ENCODE measurements around the gene CDA. TPM values are rescaled to one million over a fixed set of nuclear protein-coding genes. Genes with fewer than 3 reads are reported as not detected.

Gene CDA
- total and polyA plus RNA-seq, 10 of the 15 experiments (the other 5 are each of a cell fraction or from before 2014, with no cell fraction given), result not detected

DNA sequence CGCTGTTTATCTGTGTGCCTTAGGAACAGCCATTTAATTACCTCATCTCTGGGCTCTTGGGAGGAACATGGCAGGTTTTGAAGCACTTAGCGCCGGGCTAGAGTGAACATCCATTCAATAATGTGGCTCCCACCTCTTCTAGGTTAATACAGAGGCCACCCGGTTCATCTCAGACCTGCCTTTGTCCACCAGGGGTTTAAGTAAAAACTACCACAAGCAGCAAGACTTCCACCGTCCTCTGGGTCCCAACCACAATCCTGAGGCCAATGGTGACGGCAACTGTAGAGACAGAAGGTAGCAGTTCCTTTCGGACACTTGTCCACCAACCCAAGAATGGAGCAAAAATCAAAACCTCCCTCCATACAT, 73.2 kb downstream of the CDA start (continued):
- TF ChIP-seq ZNF207 (IDR thresholded peaks at IDR 0.05; ENCODE audit: borderline replicate concordance) (no peak), HDAC6 (IDR thresholded peaks at IDR 0.05; ENCODE audit: unreplicated experiment) (no peak), CHD4 (IDR thresholded peaks at IDR 0.05) (no peak), SUPT20H (IDR thresholded peaks at IDR 0.05; ENCODE audit: borderline replicate concordance, control insufficient read depth, low read depth, low read length) (no peak)
- TF ChIP-seq, protein P1, sequence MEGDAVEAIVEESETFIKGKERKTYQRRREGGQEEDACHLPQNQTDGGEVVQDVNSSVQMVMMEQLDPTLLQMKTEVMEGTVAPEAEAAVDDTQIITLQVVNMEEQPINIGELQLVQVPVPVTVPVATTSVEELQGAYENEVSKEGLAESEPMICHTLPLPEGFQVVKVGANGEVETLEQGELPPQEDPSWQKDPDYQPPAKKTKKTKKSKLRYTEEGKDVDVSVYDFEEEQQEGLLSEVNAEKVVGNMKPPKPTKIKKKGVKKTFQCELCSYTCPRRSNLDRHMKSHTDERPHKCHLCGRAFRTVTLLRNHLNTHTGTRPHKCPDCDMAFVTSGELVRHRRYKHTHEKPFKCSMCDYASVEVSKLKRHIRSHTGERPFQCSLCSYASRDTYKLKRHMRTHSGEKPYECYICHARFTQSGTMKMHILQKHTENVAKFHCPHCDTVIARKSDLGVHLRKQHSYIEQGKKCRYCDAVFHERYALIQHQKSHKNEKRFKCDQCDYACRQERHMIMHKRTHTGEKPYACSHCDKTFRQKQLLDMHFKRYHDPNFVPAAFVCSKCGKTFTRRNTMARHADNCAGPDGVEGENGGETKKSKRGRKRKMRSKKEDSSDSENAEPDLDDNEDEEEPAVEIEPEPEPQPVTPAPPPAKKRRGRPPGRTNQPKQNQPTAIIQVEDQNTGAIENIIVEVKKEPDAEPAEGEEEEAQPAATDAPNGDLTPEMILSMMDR (IDR thresholded peaks at IDR 0.05 in 2 of 3, conservative IDR thresholded peaks at IDR 0.05 in 1 of 3; ENCODE audit: control insufficient read depth in 2 of 3, extremely low read depth in 1 of 3, insufficient read depth in 1 of 3, low read depth in 3 of 3, low read length in 3 of 3), result no peak
- TF ChIP-seq, protein P2, sequence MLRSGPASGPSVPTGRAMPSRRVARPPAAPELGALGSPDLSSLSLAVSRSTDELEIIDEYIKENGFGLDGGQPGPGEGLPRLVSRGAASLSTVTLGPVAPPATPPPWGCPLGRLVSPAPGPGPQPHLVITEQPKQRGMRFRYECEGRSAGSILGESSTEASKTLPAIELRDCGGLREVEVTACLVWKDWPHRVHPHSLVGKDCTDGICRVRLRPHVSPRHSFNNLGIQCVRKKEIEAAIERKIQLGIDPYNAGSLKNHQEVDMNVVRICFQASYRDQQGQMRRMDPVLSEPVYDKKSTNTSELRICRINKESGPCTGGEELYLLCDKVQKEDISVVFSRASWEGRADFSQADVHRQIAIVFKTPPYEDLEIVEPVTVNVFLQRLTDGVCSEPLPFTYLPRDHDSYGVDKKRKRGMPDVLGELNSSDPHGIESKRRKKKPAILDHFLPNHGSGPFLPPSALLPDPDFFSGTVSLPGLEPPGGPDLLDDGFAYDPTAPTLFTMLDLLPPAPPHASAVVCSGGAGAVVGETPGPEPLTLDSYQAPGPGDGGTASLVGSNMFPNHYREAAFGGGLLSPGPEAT (IDR thresholded peaks at IDR 0.05; ENCODE audit: low read depth), result no peak

DNA sequence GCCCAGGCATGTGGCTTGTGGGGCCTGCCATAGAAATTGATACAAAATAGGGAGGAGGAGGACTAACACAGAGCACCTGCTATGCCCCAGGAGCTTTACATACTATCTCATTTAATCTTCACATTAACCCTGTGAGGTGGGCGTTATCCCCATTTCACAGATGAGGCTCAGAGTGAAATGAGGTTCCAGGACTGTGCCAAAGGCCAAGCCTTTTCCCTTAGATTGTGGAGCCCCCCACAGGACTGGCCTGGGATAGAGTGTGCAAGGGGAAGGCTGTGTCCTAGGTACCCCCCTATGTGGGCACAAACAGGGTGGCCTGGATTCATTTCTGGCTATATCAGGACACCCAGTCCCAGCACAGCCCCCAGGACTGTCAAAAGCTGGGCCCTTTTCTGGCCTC, 74.5 kb downstream of the CDA start:
- FAIRE-seq, result no peak
- no peak for ATAC-seq
- Histone ChIP-seq H3K4me2 (ENCODE audit: control insufficient read depth, insufficient read depth) (no peak overlapping the region), H3K79me2 (ENCODE audit: control insufficient read depth, insufficient read depth, low read length) (peaks cover 30% of the 10 kb centered on the region), H4K20me1 (ENCODE audit: control insufficient read depth, insufficient read depth) (no peaks in the 10 kb centered on the region), H3K9me3 (replicated peaks; ENCODE audit: control insufficient read depth, insufficient read depth, low read length) (no peaks in the 10 kb centered on the region), H2AFZ (ENCODE audit: control insufficient read depth, low read depth, low read length) (no peak overlapping the region), H3K4me1 (ENCODE audit: control insufficient read depth, insufficient read depth, low read length) (0 out of 2 replicates have a peak, but pooled peaks cover 10% of the 10 kb centered on the region), H3K4me3 (no peak overlapping the region), H3K36me3 (ENCODE audit: control insufficient read depth in 2 of 2, insufficient read depth in 2 of 2, low read length in 1 of 2) (0 out of 4 replicates have a peak, but pooled peaks cover 0 to 7% of the 10 kb centered on the region in 2 experiments), H3K9ac (ENCODE audit: control insufficient read depth, insufficient read depth, low read length) (no peak overlapping the region), H3K27me3 (replicated peaks in 1 of 2; ENCODE audit: control insufficient read depth in 2 of 2, insufficient read depth in 2 of 2, low read length in 1 of 2) (no peaks in the 10 kb centered on the region), H3K27ac (ENCODE audit: control insufficient read depth, insufficient read depth) (no peak overlapping the region)
- ChIA-PET RAD21 (ENCODE audit: unreplicated experiment) (no interaction called here), CTCF (interaction anchor here (1.5 to 3.2 kb wide), 2 partner anchors 29 to 531 kb away, joined by 4 to 13 read pairs; no protein-coding TSS in a partner anchor), POLR2A (interaction anchor here (0.6 kb wide), 1 partner anchor 239 kb away, joined by 6 read pairs; no protein-coding TSS in a partner anchor), SMC1A (ENCODE audit: uncharacterized antibody, unreplicated experiment) (no interaction called here)
- intact Hi-C loops (cut with micrococcal nuclease; ENCODE audit: unreplicated experiment) (no loop called here), in situ Hi-C loops (cut with MboI) (no loop called here)
- BruUV-seq (replicated peaks), result no TSS peak
- DNase-seq (ENCODE audit: low read depth, low spot score), result no peak
- TF ChIP-seq MXI1 (IDR thresholded peaks at IDR 0.05; ENCODE audit: low read depth, low read length) (no peak), EGR1 (IDR thresholded peaks at IDR 0.05; ENCODE audit: borderline replicate concordance in 1 of 2, low read depth in 2 of 2, low read length in 2 of 2) (no peak)
- TF ChIP-seq, protein P1 (IDR thresholded peaks at IDR 0.05 in 2 of 3, conservative IDR thresholded peaks at IDR 0.05 in 1 of 3; ENCODE audit: control insufficient read depth in 2 of 3, extremely low read depth in 1 of 3, insufficient read depth in 1 of 3, low read depth in 3 of 3, low read length in 3 of 3), result peak in 1 of 3 experiments; percentile 6; a peak in 1 of 6 replicates
- WGBS (ENCODE audit: insufficient coverage, insufficient replicate concordance, low lambda C conversion rate, missing lambda C conversion rate), result 7% methylated on average over 1 of the region's 1 CpG
